ENCODE results near the gene IL17C.
"Not testable (repeated sequence)": the region's sequence is repeated elsewhere in the genome, so short reads cannot be mapped to it uniquely, and the experiment has no call there.

The IL17C gene

GRCh38 chr16:88658714-88659113, 20.3 kb downstream of the IL17C start:
- DNase-seq (ENCODE audit: low read depth): no peak

GRCh38 chr16:88659160-88659559, 20.8 kb downstream of the IL17C start:
- no peak for DNase-seq (ENCODE audit: low read depth)

GRCh38 chr16:88661468-88661867, 23.1 kb downstream of the IL17C start:
- no peak for DNase-seq (ENCODE audit: low read depth)

GRCh38 chr16:88662222-88662842, 24.0 kb downstream of the IL17C start:
- no peak for DNase-seq (ENCODE audit: low read depth)

DNA sequence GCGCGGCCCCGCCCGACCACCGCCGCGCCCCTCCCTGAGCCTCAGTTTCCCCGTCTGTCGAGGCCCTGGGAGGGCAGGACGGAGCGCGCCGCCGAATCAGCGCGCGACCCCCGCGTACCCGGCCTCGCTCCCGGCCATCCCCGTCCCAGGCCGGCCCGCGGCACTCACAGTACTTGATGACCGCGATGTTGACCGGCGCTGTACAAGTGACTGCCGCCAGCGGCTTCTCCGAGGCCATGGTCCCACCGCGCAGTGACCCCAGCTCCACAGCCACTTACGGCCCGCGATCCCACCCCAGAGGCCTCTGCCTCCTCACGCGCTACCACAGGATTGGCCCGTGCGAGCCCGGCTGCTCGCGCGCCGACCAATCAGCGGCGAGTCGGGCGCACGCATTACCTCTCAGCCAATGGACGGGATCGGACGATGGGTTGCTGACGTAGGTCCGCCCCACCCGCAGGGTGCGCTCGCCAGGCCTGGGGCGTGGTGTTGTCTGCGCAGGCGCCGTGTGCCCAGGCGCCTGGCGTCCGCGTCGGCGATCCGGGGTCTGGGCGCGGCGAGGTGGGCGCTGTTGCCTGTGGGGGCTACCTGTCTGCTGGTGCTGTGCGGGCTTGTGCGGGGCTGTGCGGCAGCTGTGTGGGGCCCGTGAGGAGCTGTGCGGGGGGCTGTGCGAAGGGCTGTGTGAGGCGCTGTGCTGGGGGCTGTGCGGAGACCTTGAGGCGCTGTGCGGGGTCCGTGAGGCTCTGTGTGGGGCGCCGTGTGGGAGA, 24.7 kb downstream of the IL17C start, which contains the start of gene MVD:
Gene MVD (minus strand): TSS at position 249 of the 764 bp plus-strand sequence. CDS start 11 bp downstream, at position 238.
- DNase-seq (ENCODE audit: low read depth): peak; percentile 94

DNA sequence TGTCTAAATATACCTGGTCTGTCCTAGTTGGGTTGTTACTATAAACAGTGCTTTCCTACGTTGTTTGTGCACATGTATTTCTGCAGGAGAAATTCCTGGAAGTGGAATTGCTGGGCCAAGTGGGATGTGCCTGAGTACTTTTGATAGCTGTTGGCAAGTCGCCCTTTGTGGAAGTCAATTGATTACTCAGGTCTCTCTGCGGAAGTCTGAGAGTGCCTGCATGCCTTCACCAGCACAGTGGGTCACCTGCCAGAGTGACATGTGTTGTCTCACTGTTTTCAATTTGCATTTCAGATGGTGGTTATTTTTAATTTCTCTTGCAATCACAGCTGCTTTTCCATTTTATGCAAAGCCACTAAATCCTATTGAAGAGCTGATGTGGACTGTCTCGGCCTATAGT, 26.8 kb downstream of the IL17C start:
- no peak for DNase-seq (ENCODE audit: low read depth)

DNA sequence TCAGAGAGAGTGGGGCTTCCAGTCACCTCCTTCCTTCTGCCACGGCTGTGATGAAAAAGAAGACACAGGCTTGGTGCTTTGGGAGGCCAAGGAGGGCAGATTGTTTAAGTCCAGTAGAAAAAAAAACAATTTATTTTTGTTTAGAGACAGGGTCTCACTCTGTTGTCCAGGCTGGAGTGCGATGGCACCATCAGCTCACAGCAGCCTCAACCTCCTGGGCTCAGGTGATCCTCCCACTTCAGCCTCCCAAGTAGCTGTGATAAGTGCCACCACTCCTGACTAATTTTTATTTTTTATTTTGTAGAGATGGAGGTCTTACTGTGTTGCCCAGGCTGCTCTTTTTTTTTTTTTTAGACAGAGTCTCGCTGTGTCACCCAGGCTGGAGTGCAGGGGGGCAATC, 27.2 kb downstream of the IL17C start:
- no peak for DNase-seq (ENCODE audit: low read depth)

DNA sequence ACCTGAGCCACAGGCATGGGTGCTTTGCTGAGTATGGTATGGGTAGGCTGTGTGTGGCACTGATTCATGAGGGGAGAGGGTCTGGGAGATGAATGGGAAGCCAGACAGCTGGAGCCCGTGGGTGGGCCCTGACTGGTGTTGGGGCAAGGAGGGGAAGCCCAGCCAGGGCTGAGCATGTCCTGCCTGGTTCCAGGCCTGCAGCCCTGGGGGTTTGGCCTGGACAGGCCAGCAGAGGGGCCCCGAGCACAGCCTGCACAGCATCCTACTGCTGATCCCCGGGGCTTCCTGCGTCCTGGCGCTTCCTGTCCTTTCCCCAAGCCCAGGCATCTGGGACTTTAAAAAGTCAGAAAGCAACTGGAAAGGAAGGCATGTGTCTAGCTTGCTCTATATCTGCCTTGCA, 29.1 kb downstream of the IL17C start:
- DNase-seq (ENCODE audit: low read depth): no peak

DNA sequence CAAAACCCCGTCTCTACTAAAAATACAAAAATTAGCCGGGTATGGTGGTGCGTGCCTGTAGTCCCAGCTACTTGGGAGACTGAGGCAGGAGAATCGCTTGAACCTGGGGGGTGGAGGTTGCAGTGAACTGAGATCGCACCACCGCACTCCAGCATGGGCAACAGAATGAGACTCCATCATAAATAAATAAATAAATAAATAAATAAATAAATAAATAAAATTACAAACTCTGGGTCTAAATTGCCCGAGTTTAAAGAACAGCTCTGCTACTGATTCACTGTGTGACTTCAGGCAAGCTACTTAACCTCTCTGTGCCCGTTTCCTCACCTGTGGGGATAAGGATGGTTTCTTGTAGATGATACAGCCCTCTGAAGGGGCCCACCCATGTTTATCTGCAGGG, 31.1 kb downstream of the IL17C start:
- not testable (repeated sequence) for DNase-seq (ENCODE audit: low read depth)

GRCh38 chr16:88669980-88670379, 31.6 kb downstream of the IL17C start:
- no peak for DNase-seq (ENCODE audit: low read depth)

GRCh38 chr16:88671806-88672205, 33.4 kb downstream of the IL17C start:
- no peak for DNase-seq (ENCODE audit: low read depth)

DNA sequence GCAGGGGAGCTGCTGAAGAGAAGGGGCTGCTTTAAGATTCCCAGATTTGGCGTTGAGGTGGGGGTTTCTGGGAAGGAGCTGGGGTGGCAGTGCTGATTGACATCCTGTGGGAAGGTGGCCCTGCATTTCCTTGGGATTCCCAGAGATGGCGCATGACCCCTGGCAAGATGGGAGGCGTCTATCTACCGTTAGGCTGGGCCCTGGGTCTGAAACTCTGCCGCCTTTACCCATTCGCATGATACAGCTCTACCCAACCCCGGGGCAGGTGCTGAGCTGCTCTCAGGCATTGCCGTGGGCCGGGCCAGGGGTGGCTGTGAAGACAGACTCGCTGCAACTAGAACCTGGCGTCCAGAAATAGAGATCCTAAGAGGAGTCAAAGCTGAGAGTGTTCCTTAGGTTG, 34.4 kb downstream of the IL17C start:
- DNase-seq (ENCODE audit: low read depth): no peak

GRCh38 chr16:88673716-88674379, 35.5 kb downstream of the IL17C start:
- DNase-seq (ENCODE audit: low read depth): no peak

DNA sequence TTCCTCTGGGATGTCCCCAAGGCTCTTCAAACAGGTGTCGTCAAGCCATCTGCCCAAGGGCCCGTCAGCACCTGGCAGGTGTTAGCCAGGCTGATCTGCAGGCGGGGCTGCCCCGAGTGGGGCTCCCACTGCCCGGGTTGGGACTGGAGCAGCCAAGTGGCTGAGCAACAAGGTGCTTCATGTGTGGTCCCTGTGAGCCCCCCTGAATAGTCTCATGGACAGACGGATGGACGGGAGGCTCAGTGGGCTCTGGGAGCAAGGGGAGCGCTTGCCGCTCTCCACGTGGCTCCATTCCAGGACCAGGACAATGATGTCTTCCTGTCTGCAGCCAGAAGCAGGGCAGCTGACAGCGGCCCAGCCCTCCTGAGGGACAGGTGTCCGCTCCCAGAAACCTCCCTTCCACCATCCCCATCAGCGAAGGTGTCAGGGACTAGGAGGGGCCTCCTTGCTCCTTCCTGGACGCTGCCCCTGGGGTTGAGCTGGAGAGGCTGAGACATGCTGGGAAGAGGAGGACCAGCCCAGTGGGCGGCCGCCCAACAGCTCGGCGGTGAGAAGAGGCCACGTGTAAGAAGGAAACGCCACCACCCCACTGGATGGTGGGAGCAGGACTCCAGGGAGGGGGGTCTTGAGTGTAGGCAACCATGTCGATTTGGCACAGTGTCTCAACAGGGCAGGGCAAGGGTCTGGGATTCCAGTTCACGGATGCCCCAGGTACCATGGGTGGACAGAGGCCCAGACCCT, 38.3 kb downstream of the IL17C start:
- no peak for DNase-seq (ENCODE audit: low read depth)

DNA sequence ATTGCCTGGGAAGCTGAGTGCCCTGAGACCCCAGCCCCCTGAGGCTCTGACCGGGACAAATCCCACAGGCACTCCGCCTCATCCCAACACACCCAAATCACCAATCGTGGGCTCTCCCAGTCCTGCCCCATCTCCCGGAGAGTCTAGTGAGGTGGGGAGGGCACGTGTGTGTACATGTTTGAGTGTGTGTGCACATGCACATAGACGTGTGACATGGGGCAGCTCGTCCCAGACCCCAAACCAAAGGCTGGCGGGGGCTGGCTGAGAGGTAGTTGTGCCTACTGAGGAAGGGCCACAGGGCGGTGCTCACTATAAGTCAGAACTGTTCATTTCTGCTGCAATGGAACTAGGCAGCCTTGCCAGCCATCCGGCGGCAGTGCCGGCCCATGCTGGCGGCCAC, 39.3 kb downstream of the IL17C start:
- no peak for DNase-seq (ENCODE audit: low read depth)

DNA sequence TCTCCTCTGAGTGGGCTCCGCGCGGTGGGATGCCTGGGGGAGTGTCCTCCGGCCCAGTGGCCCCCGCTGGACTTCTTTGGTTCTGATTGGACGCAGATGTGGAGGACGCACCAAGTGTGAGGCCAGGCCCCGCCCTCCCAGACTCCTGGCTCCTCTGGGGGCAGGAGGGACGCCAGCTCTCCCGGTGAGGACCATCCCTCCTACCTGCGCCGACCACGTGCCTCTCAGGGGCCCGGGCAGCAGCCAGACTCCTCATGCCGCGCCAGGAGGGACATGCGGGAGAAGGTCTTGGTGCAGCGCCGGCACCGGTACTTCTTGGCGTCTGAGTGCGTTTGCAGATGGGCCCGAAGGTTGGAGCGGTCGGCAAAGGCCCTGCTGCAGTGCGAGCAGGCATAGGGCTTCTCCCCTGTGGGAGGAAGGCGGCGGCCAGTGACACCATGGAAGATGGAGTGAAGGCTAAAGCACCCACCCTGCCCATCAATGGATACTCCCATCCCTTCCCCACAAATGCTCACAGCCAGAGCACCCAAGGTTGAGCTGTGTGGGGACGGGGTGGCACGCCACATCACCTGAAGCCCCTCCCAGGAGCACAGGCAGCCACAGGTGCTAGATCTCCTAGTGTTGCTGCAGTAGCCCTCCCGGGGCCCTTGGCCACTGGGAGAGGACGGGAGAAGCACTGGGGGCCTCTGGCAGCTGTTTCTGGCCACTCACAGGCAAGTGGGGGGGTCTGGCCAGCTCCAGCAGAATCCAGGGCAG, 40.0 kb downstream of the IL17C start:
- no peak for DNase-seq (ENCODE audit: low read depth)

- DNase-seq (ENCODE audit: low read depth): no peak
These were observed 42.2 kb downstream of the IL17C start for GRCh38 chr16:88680554-88681083.

DNA sequence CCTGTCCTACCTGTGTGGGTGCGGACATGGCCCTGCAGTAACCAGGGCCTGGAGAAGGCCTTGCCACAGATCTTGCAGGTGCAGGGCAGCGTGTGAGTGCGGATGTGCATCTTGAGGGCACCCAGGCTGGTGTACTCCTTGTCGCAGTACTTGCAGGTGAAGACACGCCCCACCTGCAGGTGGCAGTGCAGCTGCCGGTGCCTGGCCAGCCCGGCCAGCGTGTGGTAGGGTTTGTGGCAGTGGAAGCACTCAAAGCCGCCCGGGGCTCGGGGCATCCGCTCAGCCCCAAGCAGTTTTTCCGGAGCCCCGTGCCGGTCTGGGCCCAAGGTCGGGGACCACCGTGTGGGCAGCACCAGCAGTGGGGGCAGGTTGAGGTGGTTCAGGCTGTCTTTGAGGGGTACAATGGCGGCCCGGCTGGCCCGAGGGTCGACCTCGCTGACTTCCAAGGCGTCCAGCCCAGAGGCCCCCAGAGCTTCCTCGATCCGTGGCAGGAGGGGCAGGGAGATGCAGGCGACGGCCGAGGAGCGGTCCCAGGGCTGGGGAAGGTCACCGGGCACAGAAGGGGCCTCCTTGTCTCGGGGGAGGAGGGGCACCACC, 42.8 kb downstream of the IL17C start:
- DNase-seq (ENCODE audit: low read depth): no peak

DNA sequence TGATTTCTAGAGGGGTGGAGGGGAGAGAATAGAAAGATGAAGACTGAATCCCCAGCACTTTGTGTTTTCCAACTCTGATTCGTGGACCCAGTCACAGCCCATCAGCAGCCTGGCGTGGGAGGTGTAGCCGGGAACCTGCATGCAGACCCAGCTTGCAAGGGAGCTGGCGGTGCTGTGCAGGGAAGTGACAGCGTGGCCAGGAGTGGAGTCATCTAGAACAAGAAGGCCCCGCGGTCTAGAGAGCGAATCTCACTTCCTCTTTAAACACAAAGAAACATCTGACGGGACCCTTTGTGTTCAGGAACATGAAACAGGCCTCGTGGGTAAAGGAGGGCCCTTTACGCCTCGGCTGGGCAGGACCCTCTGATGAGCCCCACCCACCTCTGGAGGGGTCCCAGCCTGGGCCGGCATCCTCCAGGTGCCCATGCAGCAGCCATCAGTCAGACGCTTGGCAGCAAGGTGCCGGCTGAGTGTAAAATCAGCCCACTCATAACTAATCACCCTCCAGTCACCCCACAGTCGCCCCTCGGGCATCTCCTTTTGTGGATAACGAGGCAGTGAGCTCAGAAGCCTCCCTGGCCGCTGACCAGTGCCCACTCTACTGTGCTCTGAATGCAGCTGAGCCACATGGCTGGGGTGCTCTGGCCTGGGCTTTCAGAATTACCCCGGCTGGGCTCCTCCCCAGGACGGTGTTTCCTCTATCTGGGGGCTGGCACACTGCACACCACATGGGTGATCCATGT, 43.5 kb downstream of the IL17C start:
- peak; percentile 56 for DNase-seq (ENCODE audit: low read depth)

- no peak for DNase-seq (ENCODE audit: low read depth)
These were observed 46.3 kb downstream of the IL17C start for GRCh38 chr16:88684569-88685155.

All from activated T-cell treated with anti-CD3 and anti-CD28 coated beads for 24 hours (primary cell).